Stomach (tissue), 9 donors: ENCODE results near the gene ADAT1. TPM values are rescaled to one million over a fixed set of nuclear protein-coding genes. Genes with fewer than 3 reads are reported as not detected.
A peak's percentile ranks its signal among the peaks of the same experiment; 100 is the strongest.

ENCODE experiments used
- DNase-seq, 2 donors: peaks; one replicate each; pipeline versions ENCODE4 v3.0.0 to v3.0.0-alpha.2; 2013 to 2019
- H3K27ac ChIP-seq, 5 donors: fragments of 200-600 bp in 4 of 5; sonication (generic) in 4 of 5; one replicate each; pipeline ENCODE4 v1.5.1; 2013 to 2019; ENCODE audit warnings: mild to moderate bottlenecking in 1 of 5, moderate library complexity in 1 of 5
- H3K27me3 ChIP-seq, 3 donors: fragments of 200-600 bp; sonication (generic); one replicate each; pipeline ENCODE4 v1.5.1; 2017 to 2019; ENCODE audit warnings: mixed run types in 1 of 3
- H3K36me3 ChIP-seq, 4 donors: fragments of 200-600 bp; sonication (generic); 1 replicate in 3 of 4; 2 replicates in 1 of 4; pipeline ENCODE4 v1.5.1; 2016 to 2019
- H3K4me1 ChIP-seq, 4 donors: fragments of 200-600 bp; sonication (generic); one replicate each; pipeline ENCODE4 v1.5.1; 2016 to 2019
- H3K4me3 ChIP-seq, 4 donors: fragments of 200-600 bp; sonication (generic) in 3 of 4; one replicate each; pipeline ENCODE4 v1.5.1; 2016 to 2019; ENCODE audit warnings: mild to moderate bottlenecking in 1 of 4
- H3K9me3 ChIP-seq, 4 donors: fragments of 200-600 bp; sonication (generic); one replicate each; pipeline ENCODE4 v1.5.1; 2016 to 2019
- EP300 ChIP-seq: sonication (generic); formaldehyde crosslinking; IDR thresholded peaks from one replicate; pipeline ENCODE4 v1.6.1; 2017; ENCODE audit warnings: antibody characterized with exemption
- POLR2A ChIP-seq, 4 donors: fragments of 450-650 bp; IDR thresholded peaks; one replicate each; pipeline ENCODE4 v1.6.1; 2016; ENCODE audit warnings: antibody characterized with exemption in 4 of 4, control low read depth in 2 of 4, mild to moderate bottlenecking in 1 of 4, moderate library complexity in 1 of 4
- POLR2AphosphoS5 ChIP-seq, 3 donors: sonication (generic); formaldehyde crosslinking; IDR thresholded peaks; one replicate each; pipeline ENCODE4 v1.6.1; 2016; ENCODE audit warnings: antibody characterized with exemption in 3 of 3
- WGBS, 5 donors: extraction: QIAGEN DNeasy Blood & Tissue Kit in 3 of 5; methylation state at CpG; one replicate each; pipeline versions ENCODE4 v1.1.5 to v1.1.7; 2013 to 2018; 5-methylcytosine and 5-hydroxymethylcytosine counted together
- intact Hi-C: fragments of 100-400 bp; cut with DNase I; formaldehyde crosslinking; loops from one replicate; pipeline ENCODE4 v1.15.1; 2023; ENCODE audit warnings: low total_unique reads
- polyA plus RNA-seq, 3 donors: library from polyadenylated mRNA; stranded (reverse); fragments of 200-250 nt; gene quantifications; one replicate each; pipeline ENCODE4 v1.2.3, GENCODE V29; 2013
- total RNA-seq, 5 donors: library from RNA; depleted of rRNA; stranded (reverse); fragments of >200 nt; gene quantifications; one replicate each; pipeline versions ENCODE4 v1.1.0 to v1.2.3, GENCODE V29; 2014 to 2016
- TF ChIP-seq, protein P1 (sequence below), 7 experiments: fragments of 450-650 bp in 4 of 7; fragments of 200-600 bp in 3 of 7; sonication (generic) in 3 of 7; IDR thresholded peaks; one replicate each; pipeline ENCODE4 v1.5.1; 2016 to 2019; ENCODE audit warnings: antibody characterized with exemption in 7 of 7, control low read depth in 2 of 7, mild to moderate bottlenecking in 1 of 7
- donor health status: healthy with polysubstance abuse.
- donor health status: Bipolar disorder and iron deficiency.
- donor health status: healthy.

Gene ADAT1
- total and polyA plus RNA-seq, 8 donors: 0.58 to 69.8 (median 13.0) TPM

DNA sequence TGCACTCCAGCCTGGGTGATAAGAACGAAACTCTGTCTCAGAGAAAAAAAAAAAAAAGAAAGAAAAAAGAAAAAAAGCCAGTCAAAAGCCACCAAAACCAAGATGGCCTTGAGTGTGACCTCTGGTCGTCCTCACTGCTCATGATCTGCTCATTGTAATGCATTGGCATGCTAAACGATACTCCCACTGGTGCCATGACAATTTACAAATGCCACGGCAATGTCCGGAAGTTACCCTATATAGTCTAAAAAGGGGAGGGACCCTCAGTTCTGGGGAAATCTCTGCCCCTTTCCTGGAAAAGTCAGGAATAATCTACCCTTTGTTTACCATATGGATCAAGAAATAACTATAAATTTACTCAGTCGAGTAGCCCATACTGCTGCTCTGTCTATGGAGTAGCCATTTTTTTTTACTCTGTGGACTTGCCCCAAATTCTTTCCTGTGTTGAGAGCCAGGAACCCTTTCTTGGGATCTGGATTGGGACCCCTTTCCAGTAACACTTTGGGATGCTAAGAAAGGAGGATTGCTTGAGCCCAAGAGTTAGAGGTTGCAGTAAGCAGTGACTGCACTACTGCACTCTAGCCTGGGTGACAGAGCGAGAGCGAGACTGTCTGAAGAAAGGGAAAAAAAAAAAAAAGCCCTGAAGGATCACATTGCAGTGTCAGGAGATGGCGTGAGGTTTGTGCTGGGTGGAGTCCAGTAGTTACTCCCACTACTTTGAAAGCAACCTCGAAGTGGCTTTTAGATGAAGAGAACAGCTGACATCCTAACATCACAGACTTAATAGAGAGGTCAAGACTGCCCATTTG, 63.3 kb downstream of the ADAT1 start:
- no peak overlapping the region for H3K27ac ChIP-seq
- intact Hi-C loops: no loop called here
- peaks cover 15 to 22% (median 18%) of the 10 kb centered on the region in 4 donors for H3K4me1 ChIP-seq

DNA sequence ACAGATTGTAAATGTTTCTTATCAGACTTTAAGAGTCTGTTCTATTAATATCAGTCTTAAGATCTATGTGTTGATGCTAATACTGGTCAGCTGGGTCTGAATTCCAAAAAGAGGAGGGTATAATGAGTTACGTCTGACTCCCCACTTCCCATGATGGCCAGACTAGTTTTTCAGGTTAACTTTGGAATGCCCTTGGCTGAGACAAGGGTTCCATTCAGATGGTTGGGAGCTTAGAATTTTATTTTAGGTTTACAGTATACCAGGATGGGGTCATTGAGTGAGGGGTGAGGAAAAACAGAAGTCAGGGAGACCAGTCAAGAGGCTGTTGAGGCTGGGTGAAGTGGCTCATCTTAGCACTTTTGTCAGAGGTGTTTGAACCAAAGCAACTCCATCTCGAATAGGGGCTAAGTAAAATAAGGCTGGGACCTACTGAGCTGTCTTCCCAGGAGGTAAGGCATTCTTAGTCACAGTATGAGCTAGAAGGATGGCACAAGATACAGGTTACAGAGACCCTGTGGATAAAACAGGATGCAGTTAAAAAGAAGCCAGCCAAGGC, 64.2 kb downstream of the ADAT1 start:
- intact Hi-C loops: no loop called here
- Histone ChIP-seq H3K4me1 (peaks cover 19 to 28% (median 20%) of the 10 kb centered on the region in 4 donors), H3K9me3 (no peaks in the 10 kb centered on the region), H3K36me3 (no peaks in the 10 kb centered on the region), H3K4me3 (no peak overlapping the region), H3K27me3 (no peaks in the 10 kb centered on the region), H3K27ac (no peak overlapping the region)
- 56 to 77% (median 68%) methylated on average over 2 of the region's 2 CpGs for WGBS, 5 donors
- no peak for TF ChIP-seq EP300
- TF ChIP-seq POLR2AphosphoS5 (IDR thresholded peaks at IDR 0.05): no peak
- TF ChIP-seq, protein P1, sequence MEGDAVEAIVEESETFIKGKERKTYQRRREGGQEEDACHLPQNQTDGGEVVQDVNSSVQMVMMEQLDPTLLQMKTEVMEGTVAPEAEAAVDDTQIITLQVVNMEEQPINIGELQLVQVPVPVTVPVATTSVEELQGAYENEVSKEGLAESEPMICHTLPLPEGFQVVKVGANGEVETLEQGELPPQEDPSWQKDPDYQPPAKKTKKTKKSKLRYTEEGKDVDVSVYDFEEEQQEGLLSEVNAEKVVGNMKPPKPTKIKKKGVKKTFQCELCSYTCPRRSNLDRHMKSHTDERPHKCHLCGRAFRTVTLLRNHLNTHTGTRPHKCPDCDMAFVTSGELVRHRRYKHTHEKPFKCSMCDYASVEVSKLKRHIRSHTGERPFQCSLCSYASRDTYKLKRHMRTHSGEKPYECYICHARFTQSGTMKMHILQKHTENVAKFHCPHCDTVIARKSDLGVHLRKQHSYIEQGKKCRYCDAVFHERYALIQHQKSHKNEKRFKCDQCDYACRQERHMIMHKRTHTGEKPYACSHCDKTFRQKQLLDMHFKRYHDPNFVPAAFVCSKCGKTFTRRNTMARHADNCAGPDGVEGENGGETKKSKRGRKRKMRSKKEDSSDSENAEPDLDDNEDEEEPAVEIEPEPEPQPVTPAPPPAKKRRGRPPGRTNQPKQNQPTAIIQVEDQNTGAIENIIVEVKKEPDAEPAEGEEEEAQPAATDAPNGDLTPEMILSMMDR (IDR thresholded peaks at IDR 0.05): no peak
- TF ChIP-seq POLR2A (IDR thresholded peaks at IDR 0.05): no peak
- DNase-seq: no peak

More for the DNA sequence above, 63.3 kb downstream of the ADAT1 start:
- DNase-seq: peak in 1 of 2 donors; percentile 18
- Histone ChIP-seq H3K27me3 (no peaks in the 10 kb centered on the region), H3K9me3 (no peaks in the 10 kb centered on the region), H3K36me3 (no peaks in the 10 kb centered on the region), H3K4me3 (no peak overlapping the region)
- no peak for TF ChIP-seq POLR2AphosphoS5 (IDR thresholded peaks at IDR 0.05)
- no peak for TF ChIP-seq EP300
- no peak for TF ChIP-seq POLR2A (IDR thresholded peaks at IDR 0.05)
- TF ChIP-seq, protein P1 (IDR thresholded peaks at IDR 0.05): no peak
- WGBS, 5 donors: 53 to 60% (median 56%) methylated on average over 10 of the region's 10 CpGs

DNA sequence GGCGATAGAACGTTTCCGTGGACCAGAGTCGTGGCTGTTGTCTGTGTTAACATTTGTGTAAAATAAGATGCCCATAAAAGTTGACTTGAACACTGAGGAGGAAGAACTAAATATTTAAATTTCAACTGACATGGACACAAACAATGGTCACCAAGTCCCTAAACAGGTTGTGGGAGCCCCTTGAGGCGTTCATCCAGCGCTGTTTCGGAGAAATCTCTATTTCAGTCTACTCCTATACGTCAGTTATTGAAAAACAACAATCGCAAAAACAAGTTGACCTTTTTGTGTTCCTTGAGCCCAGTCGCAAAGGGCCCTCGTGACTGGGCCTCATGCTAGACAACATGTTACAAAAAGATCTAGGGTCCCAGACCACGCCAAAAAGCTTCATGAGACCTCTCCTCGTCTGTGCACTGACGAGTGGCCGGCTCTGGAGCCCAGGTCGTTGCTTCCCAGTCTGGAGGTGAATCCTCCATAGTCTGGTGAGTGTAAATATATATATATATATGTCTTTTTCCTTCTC, 66.6 kb downstream of the ADAT1 start:
- Histone ChIP-seq H3K27ac (peak overlapping the region; percentile 67 to 85 (median 83)), H3K4me3 (peak overlapping the region; percentile 68 to 91 (median 80)), H3K27me3 (no peaks in the 10 kb centered on the region), H3K4me1 (peaks cover 19 to 28% (median 20%) of the 10 kb centered on the region in 4 donors), H3K36me3 (no peaks in the 10 kb centered on the region), H3K9me3 (no peaks in the 10 kb centered on the region)
- intact Hi-C loops: no loop called here
- no peak for DNase-seq
- TF ChIP-seq, protein P1 (IDR thresholded peaks at IDR 0.05): no peak
- 42 to 47% (median 45%) methylated on average over 16 of the region's 16 CpGs for WGBS, 5 donors

DNA sequence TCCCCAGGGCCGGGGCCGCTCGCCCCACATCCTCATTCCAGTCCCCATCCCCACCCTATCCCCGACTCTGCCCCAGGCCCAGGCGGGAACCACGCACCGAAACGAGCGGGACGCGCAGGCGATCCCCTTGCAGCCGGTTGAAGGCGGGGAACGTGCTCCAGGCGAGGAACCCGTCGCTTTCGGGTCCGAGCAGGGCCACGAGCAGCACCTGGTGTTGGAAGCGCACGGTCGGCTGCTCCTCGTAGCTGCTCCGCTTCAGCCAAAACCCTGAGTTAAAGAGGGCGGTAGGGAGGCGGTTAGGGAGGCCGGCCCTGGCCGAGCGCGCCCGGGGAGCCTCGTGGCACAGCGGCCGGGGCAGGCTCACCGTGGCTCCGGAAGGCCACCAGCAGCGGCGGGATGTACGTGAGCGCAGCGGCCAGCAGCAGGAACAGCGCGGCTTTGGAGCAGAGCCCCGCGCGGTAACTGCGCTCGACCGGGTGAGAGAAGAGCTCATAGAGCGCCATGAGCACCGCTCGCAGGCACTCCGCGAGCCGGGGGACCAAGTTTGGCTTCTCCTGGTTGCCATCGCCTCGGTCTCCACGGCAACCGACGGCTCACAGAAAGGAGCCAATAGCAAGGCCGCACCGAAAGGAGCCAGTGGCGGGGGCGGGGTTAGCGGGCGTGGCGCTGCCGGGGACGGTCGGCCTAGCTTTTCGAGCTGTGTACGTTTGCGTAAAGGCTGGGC, 67.2 kb downstream of the ADAT1 start, which contains the start of gene TMEM231:
TMEM231 (minus strand) TSS at position 546 of the 724 bp plus-strand sequence; CDS start at position 503, 43 bp downstream.
- intact Hi-C loops: no loop called here
- no peak for TF ChIP-seq EP300
- no peak for TF ChIP-seq POLR2A (IDR thresholded peaks at IDR 0.05)
- TF ChIP-seq POLR2AphosphoS5 (IDR thresholded peaks at IDR 0.05): peak; percentile 12 to 73 (median 60)
- TF ChIP-seq, protein P1 (IDR thresholded peaks at IDR 0.05): no peak
- H3K4me1 ChIP-seq: peaks cover 19 to 28% (median 20%) of the 10 kb centered on the region in 4 donors
- H3K36me3 ChIP-seq: no peaks in the 10 kb centered on the region
- no peaks in the 10 kb centered on the region for H3K9me3 ChIP-seq
- no peaks in the 10 kb centered on the region for H3K27me3 ChIP-seq
- 0 to 2% (median 0%) methylated on average over 18 to 75 of the region's 75 CpGs for WGBS, 5 donors
- peak; percentile 97 to 98 for DNase-seq
- H3K4me3 ChIP-seq: peak within 1 kb of the TSS; percentile 68 to 91 (median 80)
- peak within 1 kb of the TSS; percentile 67 to 85 (median 83) for H3K27ac ChIP-seq
